ENCODE measurements around the gene TGM1.
A peak's percentile ranks its signal among the peaks of the same experiment; 100 is the strongest.
"Not testable (repeated sequence)": the region's sequence is repeated elsewhere in the genome, so short reads cannot be mapped to it uniquely, and the experiment has no call there.

Gene TGM1

DNA sequence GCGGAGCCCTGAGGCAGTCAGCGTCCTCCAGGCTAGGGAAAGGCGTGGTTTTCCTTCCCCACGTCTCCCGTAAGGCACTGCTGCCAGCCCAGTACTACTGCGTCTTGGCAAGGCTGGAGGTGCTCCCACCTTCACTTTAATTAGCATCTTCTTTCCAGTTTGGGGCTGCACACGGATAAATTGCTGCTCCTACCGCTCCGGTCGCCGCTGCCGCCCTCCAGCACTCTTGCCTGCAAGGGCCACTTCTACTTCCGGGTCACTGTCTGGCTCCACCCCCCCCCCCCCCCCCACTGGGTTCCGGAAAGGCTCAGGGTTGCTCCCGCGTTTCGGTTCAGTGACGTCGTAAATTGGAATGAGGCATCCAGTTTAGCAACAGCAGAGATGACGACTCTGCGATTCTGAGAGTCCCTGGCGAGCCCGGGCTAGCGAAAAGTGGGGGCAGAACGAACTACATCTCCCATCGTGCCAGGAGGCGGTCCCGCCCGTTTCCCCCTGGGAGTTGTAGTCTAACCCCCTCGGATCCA lies 30.8 kb downstream of the TGM1 start, which contains the start of gene NEDD8:
Gene NEDD8 (minus strand): TSS at position 247 of the 524 bp plus-strand sequence. CDS start 100 bp downstream, at position 147.
- DNase-seq, result peak; percentile 97

DNA sequence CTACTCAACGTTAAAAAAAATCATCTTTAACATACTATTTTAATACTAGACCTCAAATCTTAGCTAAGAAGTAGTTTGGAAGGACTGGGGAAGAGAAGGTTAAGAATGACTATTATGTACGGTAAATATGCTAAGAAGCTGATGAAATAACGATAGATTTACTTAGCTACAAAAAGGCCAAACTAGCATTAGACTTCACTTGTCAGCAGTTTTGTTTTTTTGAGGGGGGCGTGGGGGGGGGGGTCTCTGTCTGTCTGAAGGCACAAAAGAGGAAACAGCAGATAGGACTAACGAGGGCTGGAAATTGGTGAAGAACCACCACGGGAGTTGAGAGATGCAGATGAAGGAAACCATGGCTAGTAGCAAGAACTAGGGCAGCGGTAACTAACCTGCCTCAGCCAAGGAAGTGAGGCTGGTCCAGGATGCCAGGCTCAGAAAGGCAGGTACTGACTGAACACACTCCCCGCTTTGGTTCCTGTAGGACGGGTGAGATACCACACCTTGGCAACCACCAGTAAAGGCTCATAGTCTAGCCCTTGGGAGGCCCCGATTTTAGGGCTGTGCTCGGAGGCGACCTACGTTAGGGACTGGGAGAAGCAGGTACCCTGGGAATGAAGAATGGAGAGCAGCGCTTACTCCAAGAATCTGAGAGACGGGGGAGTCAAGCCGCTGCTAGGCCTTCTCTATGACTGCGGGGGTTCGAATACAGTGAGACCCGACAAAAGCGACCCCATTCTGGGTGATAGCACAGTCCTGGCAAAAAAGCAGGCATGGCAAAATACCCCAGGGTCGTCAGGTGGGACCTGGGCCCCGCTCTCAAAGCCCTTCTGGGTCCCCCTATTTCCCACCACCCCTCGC lies 31.5 kb downstream of the TGM1 start:
- DNase-seq, result no peak

DNA sequence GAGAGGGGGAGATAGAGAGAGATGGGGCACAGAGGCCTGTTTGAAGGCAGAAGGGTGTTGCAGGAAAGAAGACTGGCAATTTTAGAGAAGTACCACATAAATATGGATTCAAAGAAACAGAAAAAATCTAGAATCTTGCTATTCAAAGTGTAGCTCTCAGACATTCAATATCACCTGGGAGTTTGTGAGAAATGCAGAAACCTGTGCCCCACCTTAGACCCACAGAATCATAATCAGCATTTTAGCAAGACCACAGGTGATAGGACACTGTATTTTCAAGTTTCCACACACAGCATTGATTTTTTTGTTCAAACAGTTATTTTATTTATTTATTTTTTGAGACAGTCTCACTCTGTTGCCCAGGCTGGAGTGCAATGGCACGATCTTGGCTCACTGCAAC lies 34.1 kb downstream of the TGM1 start:
- DNase-seq, result no peak

DNA sequence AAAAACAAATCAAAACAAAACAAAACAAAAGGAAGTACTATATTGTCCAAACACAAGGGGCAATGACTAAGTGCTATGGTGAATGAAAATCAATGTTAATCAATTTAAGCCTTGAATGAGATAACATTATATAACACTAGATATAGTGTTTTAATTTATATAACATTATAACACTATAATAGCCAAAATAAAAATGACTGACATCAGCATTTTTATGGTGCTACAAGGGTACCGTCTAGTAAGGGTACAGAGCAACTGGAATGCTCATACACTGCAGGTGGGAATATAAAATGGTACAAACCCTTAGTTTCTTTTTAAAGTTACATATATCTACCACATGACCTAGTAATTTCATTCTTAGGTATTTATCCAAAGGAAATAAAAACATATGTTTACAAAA lies 36.5 kb downstream of the TGM1 start:
- no peak for DNase-seq

DNA sequence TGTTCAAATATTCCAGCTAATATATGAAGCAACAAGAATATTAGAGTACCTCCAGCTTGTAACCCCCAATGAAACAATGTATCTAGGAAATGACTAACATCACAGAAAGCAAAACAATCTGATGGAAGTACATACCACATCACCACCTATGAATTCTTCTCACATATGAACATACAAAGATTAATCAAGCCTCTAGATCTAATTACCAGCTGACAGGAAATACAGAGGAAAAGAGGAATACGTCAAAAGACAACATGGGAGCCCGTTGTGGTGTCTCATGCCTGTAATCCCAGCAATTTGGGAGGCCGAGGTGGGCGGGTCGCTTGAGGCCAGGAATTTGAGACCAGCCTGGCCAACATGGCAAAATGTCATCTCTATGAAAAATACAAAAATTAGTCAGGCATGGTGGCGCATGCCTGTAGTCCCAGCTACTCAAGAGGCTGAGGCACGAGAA lies 38.3 kb downstream of the TGM1 start:
- DNase-seq, result no peak

DNA sequence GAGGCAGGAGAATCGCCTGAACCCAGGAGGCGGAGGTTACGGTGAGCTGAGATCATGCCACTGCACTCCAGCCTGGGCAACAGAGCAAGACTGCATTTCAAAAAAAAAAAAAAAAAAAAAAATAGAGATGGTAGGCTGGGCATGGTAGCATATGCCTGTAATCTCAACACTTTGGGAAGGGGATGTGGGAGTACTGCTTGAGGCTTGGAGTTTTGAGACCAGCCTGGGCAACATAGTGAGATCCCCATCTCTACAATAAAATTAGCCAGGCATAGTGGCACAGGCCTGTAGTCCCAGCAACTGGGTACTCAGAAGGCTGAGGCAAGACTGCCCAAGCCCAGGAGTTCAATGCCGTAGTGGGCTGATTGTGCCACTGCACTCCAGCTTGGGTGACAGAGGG lies 40.0 kb downstream of the TGM1 start:
- DNase-seq, result not testable (repeated sequence)

DNA sequence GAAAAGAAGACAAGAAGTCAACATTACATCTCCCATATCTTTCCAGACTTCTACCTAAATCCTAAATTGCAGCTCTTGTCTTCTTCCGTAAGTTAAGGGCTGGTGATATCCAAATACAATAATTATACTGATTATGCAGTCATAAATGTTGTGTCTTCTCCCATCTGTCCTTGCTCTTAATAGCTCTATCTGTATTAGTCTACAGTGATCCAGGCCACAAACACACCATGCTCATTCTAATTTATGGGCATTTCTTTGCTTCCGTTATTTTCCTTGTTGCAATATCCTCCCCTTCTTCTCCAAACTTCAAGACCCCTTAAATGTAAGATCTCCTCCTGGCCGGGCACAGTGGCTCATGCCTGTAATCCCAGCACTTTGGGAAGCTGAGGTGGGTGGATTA lies 43.5 kb downstream of the TGM1 start:
- no peak for DNase-seq

DNA sequence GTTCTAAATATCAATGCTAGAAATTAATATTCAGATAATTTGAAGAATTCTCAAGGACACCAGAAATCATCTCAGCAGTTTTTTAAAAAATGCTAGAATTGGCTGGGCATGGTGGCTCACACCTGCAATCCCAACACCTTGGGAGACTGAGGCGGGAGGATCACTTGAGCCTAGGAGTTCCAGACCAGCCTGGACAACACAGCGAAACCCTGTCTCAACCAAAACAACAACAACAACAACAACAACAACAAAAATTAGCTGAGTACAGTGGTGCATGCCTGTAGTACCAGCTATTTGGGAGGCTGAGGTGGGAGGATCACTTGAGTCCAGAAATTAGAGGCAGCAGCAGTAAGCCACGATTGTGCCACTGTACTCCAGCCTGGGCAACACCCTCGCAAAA lies 43.9 kb downstream of the TGM1 start:
- no peak for DNase-seq

DNA sequence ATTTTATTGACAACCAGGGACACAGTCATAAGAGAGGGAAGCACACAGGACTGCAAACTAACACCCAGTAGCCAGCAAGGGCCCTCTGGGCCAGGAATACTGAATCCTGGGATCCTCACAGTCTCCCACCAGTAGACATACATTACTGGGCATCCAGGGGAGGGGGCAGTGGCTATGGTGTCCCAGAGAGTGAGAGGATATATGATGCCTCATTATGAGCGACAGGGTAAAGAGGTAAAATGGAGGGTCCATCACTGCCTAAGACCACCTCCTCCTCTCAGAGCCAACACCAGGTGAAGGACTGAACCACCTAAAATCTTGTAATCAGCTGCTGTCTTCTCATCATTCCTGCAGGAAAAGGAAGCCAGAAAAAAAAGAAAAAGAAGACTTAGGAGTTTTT lies 46.1 kb downstream of the TGM1 start:
- not testable (repeated sequence) for DNase-seq

DNA sequence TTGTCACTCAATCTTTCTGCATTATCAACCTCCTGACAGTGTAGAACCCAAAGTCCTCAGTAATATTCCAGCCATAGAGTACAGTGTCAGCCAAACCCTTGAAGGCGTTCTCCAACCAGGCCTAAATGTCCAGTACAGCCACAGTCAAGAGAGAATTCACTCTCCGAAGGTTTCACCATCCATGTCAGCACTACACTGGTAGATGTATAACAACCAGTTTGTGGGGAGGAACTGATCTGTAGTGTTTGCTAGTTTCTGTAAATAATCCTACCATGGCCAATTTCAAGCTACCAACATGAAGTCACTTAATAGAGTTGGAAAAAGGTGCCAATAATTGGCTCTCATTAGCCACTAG lies 46.7 kb downstream of the TGM1 start:
- no peak for DNase-seq

DNA sequence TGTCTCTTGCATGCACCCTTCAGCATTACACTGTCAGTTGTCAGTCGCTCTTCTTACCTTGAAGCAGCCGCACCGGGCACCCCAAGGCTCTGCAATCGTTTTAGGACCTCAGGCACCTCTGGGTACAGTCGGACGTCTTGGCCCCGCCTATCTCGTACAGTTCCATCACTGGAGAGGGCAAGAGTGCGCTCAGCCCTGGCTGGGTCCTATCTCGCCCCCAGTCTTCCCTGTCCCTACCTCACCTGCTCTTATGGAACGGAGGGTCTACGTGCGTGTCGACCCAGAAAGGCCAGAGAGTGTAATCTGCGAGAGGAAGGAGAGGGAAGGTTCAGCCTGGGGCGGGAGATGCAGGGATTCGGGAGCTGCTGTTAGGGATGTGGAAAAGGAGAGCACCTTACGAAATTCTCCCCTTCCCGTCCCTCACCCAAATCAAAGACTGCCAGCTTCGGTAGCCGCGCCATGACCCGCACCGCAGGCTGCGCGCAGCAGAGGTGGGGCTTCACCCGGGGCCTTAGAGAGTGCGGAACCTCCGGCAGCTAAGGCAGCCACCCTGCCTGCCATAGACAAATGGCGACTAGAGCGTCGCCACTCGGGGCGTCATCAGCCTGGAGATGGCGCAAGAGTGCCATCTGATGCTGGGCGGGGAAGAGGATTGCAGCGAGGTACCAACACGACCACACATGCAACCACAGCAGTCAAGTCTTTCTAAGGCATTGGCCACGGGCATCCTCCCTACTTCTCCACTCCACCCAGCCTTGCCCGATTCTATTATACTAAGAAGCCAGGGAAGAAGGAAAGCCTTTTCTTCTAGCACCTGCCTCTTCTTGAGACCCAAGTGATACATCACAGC lies 47.3 kb downstream of the TGM1 start, which contains the start of gene MDP1:
Gene MDP1 (minus strand): TSS at position 572 of the 850 bp plus-strand sequence. CDS start 111 bp downstream, at position 461.
- DNase-seq, result peak; percentile 88

DNA sequence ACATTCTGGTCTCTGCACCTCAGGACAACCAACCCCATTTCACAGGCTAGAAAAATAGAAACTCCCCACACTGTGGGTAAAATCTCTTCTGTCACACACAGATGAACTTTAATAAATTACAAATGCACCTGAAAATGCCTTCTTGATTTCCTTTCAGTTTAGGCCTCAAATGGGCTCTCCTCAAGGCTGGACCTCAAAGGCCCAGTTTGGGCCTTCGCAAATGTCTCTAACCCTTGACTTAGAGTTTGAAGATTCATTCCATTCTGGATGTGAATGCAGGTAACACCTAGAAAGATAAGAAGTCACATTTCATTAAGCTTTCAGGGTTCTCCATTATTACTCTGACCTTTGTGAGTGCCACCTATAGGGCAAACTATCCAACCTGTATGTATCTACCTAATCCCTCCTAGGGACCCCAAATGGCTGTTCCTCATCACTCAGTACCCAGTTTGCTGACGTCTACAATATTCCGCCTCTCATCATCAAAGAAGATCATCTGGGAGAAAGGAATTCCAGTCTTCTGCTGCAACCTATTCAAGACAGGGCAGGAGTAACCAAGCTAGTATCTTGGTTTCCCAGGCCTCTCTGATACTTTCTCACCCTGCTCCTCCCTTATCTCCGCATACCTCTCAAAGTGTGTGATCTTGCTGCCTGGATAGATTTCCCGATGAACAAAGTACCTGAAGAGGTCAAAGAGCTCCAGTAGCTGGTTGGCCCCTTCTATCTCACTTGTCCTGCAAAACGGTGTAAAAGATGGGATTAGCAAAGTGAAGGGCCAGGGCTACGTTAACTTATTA lies 48.9 kb downstream of the TGM1 start:
- DNase-seq, result no peak

DNA sequence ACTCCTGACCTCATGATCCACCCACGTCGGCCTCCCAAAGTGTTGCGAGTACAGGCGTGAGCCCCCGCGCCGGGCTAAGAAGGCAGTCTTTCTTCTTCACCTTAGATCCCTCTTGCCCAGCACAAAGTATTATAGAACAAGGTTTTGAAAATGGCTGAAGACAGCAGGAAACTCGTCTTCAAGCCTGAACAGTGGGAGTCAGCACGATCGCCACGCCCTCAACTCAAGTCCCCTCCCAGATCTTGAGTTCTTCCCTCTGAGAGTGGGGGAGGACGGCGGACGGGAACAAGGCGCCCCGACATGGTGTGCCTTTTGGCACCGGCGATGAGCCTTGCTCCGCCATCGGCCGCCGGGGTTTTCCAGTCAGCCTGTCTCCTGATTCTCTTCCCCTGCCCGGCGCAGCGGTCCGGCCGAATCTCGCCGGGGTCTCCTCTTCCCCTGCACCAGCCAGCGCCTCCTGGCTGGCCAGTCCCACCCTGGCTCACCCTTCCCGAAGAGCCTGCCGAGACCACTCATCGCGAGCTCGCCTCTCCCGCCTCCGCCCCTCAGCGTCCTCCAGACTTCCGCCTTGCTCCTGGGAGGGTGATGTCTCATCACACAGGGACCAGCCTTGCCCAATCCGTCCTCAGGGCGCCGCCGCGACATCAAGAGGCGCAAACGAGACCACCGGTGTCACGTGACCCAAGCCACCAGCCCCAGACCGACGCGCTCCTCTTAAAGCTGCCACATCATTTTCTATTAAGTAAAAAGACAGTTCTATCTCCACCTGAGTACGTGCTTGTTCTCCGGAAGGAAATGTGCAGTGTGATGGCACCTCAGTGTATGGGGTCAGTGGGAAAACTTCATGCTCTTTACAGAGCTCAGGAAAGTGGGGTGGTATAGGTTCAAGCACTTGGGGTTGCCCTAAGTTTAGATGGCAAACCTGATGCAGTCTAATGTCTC lies 49.8 kb downstream of the TGM1 start, which contains the start of gene CHMP4A:
Gene CHMP4A (minus strand): TSS at position 565 of the 942 bp plus-strand sequence. CDS start 49 bp downstream, at position 516.
- peak; percentile 97 for DNase-seq

DNA sequence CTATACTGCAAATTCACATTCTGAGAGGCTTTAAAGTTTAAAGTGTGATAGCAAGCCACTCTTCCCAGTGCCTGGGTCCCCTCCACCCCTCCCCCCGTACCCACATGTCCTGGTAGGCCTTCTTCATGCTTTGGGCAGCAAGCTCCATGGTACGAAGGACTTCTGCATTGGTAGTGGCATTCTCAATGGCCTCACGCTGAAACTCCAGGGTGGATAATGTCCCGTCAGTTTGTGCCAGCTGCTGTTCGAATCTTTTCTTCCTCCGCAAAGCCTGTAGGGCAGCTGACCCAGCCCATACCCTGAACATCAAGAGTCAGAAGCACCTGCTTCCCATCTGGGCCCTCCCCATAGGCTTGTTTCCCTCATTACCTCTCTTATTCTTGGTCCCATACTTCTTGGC lies 51.7 kb downstream of the TGM1 start:
- DNase-seq, result no peak

DNA sequence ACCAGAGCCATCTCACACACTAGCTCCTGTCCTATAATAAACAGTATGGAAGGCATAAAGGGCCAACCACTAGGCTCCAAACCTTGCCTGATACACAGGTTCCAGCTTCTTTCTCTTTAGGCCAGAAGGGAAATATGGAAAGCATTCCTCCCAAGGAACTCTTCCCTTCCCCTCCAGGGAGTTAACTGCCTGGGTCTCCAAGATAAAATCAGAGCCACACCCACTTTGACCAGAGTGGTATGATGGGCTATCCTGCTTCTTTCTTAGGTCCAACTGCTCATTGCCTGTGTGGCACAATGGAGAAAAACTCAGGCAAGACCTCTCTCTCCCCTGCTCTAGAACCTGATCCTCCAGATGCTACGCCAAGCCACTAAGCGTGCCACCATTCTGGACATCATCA lies 55.4 kb downstream of the TGM1 start:
- no peak for DNase-seq

DNA sequence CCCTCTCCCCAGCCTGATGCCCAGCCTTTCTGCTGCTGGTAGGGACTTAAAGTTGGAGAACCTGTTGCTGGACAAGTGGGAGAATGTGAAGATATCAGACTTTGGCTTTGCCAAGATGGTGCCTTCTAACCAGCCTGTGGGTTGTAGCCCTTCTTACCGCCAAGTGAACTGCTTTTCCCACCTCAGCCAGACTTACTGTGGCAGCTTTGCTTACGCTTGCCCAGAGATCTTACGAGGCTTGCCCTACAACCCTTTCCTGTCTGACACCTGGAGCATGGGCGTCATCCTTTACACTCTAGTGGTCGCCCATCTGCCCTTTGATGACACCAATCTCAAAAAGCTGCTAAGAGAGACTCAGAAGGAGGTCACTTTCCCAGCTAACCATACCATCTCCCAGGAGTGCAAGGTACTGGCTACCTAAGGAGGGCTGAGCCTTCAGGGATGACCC lies 55.8 kb downstream of the TGM1 start:
- DNase-seq, result no peak

DNA sequence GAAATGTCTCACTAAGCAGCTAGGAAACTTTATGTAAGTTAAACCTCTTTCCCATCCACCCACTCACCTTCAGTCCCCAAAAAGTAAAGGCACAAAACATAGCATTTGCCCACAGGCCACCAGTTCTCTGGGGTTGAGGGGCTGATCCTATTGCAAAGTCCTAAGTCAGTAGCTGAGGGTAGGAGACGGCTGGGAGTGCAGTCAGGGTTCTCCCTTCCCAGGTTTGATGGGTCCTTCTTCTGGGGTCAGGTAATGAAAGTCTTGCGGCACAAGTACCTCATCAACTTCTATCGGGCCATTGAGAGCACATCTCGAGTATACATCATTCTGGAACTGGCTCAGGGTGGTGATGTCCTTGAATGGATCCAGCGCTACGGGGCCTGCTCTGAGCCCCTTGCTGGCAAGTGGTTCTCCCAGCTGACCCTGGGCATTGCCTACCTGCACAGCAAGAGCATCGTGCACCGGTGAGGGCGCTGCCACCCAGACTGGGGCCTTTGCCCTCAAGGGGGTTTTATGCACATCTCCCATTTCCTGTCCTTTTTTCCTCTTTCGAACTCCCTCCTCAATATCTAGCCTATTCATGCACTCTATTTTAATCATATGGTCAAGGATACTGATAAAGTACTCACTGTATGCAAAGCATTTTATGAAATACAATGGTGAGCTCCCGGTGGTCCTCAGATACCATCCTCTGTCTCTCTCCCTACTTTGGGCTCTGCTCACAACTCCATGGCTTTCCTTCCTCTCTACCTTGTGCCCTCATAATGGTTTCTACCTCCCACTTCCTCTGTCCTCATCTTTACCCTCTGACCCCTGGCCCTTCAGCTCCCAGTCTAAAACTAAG lies 56.5 kb downstream of the TGM1 start:
- no peak for DNase-seq

DNA sequence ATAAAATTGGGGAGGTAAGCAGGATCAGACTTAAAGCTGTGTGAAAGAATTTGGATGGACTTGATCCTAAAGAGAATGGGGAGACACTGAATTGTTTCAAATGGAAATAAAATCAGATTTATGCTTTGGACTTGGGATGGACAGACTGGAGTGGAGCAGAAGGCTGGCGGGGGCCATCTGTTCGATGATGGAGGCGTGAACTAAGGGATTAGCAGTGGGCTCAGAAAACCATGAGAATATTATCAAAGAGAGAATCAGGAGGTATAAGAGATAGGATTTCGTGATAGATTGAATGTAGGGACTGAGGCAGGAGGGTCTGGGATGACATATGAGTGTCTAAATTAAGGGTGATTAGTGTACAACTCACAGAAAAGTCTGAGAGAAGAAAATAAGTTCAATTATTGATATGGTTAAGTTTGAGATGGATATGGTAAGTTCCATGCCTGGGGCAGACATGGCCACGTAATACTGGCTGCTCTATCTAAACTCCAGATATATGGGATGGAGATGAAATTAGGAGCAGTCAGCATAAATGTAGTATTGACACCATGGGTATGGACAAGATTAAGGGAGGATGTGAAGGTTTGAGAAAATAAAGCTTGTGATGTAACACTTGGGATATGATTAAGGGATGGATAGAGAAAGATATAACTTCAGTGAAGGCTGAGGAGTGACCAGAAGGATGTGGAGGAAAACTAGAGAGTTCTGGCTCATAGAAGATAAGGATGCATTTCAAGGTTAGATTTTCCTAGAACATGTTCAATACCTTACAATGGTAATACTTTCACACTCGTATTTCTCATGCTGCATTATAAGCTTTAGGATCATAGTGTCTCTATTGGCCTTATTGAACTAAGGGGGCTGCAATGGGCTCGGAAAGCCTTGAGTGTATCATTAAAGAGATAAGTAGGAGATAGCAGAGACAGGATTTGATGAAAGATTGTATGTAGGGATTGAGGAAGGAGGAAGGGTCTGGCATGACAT lies 58.5 kb downstream of the TGM1 start:
- no peak for DNase-seq
